Stimulated activated CD8-positive, alpha-beta memory T cell treated with anti-CD3 and anti-CD28 coated beads, Interleukin-4, amount 100 ng/mL, for 4 hours (primary cell): Measurements from ENCODE around the gene PPP1R14C.
"Not testable (repeated sequence)": the region's sequence is repeated elsewhere in the genome, so short reads cannot be mapped to it uniquely, and the experiment has no call there.

ENCODE experiments used
- DNase-seq, 2 donors: peaks; one replicate each; pipeline ENCODE4 v3.0.0-alpha.2; 2020; ENCODE audit warnings: low read depth in 2 of 2, low spot score in 1 of 2

PPP1R14C gene

DNA sequence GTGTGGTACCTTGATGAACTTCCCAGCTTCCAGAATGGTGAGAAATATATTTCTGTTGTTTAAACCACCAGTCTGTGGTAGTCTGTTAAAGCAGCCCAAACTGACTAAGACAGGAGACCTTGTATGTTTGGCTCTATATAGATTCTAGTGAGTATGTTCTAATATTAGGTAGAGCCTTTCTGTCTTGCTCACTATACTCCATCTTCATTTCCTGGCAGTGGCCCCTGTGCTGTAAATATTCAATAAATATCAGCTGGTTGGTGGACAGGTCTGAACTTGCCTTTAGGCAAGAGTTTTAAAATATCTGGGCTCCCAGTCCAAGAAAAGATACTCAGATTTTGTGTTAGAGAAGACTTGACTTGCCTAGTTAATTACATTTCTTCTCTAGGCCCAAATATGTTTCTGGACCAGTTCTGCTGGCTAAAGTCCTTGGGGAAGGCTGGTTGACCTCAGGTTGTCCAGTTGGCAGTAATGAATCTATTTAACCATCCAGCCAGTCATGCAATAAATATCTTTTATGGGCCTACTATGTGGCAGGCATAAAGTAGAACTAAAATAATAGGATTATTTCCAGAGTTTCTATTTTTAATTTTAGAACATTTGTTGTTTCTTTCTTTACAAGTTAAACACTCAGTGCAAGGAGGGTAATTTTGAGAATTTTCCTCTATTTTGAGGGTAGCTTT is 22.3 kb downstream of the PPP1R14C start:
- no peak for DNase-seq

DNA sequence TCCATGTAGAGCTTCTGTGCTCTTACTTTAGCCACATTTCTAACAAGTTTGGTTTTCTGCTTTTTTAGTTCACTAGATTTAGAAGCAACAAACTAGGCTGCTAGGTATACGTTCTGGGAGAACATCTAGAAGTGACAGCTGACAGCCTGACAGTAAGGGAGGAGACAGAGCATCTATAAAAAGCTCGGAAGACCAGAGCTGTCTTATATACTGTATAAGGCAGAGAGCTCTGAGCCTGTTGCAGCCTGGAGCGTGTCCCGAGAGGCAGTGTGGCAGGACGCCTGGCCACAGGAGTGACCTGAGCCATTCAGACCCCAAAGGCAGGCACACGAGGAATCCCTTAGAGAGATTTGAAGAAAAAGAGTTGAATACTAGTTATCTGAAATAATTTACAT is 24.6 kb downstream of the PPP1R14C start:
- no peak for DNase-seq

DNA sequence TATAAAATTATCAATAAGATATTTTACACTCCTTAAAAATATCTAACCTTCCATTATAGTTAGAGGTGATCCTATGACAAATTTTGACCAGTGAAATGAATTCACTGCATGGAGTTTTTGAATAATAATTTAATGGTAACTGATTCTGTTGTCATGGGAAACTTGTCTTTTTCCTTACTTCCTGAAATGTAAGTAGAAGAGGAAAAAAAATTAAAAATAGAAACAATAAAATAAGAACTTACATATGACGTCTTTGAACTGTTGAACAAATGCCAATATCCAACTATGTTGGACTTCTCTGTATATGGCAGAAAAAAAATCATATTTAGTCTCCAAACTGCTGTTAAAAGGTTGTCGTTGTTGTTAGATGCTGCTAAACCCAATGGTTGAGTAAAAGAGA is 26.3 kb downstream of the PPP1R14C start:
- no peak for DNase-seq

GRCh38 chr6:150169609-150170008 is 26.8 kb downstream of the PPP1R14C start:
- DNase-seq: no peak

DNA sequence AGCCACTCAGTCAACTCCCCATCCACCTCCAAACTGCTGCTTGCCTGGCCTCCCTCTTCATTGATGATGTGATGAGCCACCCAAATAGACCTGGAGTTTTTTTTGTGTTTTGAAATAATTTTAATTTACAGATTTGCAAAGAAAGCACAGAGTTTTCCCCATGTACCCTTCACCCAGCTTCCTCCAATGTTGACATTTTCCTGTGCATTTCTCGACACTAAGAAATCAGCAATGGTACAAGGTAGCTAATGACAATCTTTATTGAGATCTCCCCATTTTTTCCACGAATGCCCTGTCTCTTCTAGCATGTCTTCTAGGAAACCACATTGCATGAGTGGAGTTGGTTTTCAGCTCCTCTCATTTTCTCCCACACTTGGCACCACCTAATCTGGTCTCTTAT is 30.1 kb downstream of the PPP1R14C start:
- no peak for DNase-seq

DNA sequence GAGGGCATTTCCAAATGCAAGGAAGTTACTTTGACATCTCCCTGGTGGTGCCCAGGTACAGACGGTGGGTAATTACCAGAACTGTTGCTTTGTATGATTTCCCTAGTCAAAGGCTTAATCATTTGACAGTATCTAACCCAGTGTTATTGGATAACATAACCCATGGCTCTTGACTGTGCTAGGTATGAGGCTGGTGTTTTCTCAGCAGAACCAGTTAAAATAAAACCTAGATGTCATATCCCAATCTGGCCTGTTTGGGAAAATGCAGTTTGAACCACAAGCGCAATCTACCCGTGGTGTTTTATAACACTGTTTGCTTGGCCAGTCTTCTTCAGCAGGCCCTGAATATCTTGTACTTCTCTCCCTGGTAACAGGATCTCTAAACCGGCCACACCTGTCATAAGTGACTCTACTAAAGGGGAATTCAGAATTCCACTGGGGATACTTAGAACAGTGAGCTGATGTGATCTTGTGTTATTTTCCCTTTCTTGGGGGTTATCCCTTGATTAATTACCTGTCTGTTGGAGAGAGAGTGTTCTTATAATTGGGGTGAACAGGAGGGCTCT is 32.8 kb downstream of the PPP1R14C start:
- no peak for DNase-seq

GRCh38 chr6:150176152-150176551 is 33.3 kb downstream of the PPP1R14C start:
- no peak for DNase-seq

DNA sequence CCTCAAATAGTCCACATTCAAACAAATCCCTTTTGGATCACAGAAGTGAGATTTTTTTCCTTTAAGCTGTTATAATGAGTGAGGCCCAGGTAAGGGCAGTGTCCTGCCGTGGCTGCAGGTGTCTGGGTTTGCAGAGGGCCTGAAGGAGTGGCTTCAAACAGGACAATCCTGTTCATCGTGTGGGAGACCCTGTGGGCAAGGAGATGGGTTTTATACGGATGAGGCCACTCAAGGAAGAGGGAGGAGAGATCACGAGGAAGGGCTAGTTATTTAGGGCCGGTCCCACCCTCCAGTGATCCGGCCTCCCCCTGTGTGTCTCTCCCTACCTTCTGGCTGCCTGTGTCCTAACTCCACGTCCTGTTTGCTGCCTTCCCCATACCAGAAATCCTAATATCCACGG is 33.8 kb downstream of the PPP1R14C start:
- DNase-seq: no peak

DNA sequence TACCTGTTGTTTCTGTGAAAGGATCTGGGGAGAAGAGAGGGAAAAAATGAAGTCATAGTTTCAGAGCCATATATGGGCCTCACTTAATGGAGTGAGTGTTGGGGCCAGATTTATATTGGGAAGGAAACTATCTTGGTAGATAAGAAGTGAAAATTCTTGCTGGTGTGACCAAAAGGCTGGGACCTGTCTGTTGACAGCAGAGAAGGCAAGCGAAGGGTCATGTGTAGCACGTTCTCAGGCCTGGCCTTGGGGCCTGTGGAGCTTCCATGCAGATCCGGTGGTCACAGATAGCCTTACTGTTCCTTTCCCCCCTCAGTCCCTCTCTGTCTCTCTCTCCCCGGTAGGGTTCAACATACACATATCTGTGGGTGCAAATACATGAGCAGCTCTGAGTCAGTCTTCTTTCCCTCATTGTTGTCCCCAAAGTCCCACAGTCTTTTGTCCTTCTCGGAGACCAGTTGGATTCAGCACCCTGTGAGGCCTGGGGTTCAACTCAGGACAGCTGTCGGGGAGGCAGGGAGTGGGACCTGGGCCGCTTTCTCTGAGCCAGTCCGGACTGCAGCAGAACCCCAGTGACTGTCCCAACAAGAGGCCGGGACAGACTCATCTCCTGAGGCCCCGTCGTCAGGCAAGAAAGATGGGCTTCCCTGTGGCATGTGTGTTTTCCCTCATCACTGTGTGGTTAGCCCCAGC is 34.6 kb downstream of the PPP1R14C start:
- no peak for DNase-seq

DNA sequence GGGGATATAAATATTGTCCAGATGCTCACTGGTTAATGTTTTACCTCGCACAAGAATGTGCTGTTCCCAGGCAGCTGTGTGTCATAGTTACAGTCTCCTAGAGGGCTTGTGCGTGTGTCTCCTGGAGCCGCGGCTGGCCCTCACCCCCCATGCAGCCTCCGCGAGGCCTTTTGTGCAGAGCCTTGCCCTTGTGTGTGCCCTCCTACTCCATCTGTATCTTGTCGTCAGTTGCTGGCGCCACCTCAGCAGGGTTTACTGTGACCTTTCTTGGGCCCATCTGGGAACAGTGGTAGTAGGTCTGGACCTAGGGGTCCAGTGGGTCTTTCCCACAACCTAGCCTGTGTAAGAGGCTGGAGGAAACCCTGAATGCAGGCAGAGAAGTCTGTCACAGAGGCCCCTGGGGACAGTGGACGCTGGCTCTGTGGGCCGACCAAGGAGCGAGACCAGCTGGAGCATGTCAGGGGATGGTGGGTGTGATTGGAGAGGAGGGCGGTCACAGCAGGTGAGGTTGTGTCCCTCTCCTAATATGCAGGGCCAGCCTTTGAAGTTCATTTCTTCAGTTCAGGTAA is 35.2 kb downstream of the PPP1R14C start:
- no peak for DNase-seq

DNA sequence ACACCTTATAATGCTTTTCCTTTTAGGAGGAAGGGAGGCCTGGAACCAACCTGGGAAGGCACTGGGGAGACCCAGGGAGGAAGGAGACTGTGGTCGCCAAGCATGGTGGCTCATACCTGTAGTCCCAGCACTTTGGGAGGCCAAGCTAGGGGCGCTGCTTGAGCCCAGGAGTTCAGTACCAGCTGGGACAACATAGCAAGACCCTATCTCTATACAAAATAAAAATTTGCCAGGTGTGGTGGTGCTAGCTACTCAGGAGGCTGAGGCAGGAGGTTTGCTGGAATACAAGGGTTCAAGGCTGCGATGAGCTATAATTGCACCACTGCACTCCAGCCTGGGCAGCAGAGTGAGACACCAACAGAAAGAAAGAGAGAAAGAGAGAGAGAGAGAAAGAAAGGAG is 36.2 kb downstream of the PPP1R14C start:
- no peak for DNase-seq

DNA sequence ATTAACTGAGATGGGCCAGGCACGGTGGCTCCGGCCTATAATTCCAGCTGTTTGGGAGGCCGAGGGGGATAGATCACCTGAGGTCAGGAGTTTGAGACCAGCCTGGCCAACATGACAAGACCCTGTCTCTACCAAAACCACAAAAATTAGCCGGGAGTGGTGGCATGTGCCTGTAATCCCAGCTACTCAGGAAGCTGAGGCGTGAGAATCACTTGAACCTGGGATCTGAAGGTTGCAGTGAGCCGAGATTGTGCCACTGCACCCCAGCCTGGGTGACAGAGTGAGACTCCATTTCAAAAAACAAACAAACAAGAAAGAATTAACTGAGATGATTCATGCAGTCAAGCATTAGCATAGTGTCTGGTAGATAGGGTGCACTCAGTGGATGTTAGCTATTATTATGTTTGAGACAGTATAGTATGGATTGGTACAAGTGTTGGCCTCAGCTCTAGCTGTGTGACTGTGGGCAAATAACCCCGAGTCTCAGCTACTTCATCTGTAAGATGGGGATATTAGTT is 37.1 kb downstream of the PPP1R14C start:
- DNase-seq: not testable (repeated sequence)

- DNase-seq: no peak
Measured at GRCh38 chr6:150180517-150180916, 37.7 kb downstream of the PPP1R14C start.

DNA sequence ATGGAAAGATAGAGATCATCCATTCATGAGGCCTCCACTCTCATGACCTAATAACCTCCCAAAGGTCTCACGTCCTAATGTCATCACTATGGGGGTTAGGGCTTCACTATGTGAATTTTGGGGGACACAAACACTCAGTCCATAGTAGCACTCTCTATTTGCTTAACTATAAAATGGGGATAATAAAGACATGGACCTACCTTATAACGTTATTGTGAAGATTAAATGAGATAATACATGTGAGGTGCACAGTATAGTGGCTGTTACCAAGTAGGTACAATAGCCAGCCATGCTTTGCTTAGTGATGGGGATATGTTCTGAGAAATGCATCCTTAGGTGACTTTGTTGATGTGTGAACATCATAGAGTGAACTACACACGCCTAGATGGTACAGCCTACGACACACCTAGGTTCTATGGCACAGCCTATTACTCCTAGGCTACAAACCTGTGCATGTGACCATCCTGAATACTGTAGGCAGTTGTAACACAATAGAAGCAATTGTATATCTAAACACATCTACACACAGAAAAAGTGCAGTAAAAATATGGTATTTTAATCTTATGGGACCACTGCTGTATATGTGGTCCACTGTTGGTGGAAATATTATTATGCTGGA is 39.7 kb downstream of the PPP1R14C start:
- no peak for DNase-seq

DNA sequence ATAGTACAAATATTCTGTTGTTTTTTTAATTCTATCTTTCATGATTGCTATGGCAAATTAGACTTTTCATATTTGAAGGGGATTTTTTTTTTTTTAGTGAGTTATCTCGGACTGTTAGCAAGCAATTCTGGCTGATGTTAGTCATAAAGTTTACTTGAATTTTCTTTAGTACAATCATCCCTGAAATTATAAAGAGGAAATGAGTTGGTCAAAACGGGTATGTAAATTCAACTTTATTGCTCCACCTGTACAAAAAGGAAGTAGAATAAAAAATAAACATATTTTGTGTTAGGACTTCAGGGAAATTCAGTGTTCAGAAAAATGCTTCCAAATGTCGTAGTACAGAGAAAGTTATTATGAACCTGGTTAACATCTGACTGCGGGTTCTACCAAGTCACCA is 40.3 kb downstream of the PPP1R14C start:
- no peak for DNase-seq

DNA sequence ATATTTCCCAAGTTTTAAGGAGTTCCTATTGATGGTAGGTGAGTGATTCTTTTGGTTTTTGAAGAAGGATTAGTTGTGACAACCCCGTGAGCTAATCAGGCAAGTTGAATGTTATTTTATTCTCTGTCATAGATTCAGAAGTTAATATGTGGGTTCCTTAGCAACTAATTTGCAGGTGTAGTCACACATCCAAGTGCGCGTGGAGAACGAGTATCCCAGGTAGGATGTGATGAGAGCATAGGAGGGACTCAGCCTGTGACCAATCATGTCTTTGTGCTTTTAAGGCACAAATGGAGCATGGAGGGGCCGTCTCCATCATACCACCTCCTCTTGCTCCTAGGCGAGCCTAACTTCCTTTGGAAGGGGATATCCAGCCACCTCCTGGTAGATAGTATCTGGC is 41.1 kb downstream of the PPP1R14C start:
- DNase-seq: no peak

DNA sequence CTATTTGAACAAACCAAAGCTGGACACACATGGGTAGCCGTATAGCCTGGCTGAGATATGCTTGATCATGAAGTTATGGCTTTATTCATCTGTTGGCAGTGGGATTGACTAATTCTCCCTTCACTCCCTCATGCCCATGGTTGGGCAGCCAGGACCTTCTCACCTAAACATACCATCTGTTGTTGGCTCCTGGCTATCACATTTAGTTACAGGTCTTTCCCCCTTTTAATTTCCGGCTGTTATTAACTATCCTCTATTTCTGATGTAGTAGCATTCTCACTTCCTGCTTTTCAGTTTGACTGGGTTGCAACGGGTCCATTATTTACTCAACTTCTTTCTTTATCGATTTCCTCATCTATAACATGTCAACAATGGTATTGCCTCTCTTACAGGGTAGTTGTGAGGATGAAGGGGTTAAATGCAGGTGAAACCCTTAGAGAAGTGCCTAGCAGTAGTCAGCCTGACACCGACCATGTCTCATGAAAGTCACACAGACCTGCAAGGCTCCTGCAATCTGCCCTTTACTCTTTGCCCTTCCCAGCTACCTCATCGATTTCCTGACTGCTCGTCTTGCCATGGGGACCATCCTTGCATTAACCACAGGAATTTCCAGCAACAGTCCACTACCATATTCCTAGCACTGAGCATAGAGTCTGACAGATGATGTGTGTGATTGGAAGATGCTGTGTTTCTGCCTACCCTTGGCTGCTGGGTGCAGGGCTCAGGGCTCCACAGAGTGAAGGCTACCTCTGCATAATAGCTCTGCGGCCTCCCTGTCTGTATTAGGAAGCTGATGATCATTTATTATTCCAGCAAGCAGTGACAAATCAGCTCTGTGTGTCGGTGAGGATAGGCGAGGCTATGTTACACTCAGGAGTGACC is 42.2 kb downstream of the PPP1R14C start:
- DNase-seq: no peak

- no peak for DNase-seq
Measured at GRCh38 chr6:150185732-150186117, 42.9 kb downstream of the PPP1R14C start.

DNA sequence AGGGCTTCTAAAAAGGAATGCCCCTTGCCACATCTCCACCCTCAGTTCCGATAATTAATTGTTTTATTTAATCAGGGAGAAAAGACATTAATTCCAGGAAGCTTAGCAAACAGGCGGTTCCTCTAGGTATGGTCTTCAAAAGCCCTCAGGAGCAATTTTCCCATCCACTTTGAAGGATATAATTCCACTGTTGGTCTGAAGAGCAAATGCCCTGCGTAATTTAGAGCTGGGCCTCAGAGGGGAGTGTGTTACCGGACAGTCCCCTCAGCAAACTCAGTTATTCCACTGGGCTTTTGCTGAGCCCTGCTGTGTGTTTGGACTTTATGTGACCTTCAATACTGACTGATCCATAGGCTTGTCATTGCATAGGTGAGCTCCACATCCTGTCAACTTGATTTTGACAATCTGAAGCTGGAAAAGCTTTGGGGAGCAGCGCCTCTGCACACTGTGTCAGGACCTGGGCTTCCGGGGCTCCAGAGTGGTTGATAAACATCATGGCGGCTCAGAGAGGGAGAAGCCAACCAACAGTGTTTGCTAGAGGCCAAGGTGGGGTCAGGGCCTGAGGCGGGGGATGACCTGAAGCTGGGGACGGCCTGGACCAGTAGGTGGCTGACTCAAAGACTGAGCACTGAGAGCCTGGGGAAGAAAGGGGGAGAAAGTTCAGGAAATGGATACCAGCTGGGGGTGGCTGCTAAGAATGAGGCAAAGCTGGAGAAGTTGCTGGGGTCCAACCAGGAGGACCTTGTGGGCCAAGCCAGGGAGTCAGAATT is 43.5 kb downstream of the PPP1R14C start:
- DNase-seq: no peak

- DNase-seq: not testable (repeated sequence)
Measured at GRCh38 chr6:150187433-150187832, 44.6 kb downstream of the PPP1R14C start.
